SU-DHL-6 (cell line): ENCODE data around the gene ATP4B.

ENCODE experiments used
- H2AFZ ChIP-seq: fragments of 200-600 bp; sonication (generic); 2 replicates; pipeline ENCODE4 v1.6.1; 2014; ENCODE audit warnings: low read depth, mild to moderate bottlenecking, moderate library complexity, mixed read lengths, antibody characterized with exemption, low read length; ENCODE audit not compliant: severe bottlenecking
- H3F3A ChIP-seq: fragments of 200-600 bp; shearing (Covaris generic); 2 replicates; pipeline ENCODE4 v1.6.0; 2016; ENCODE audit warnings: antibody characterized with exemption, mild to moderate bottlenecking; ENCODE audit not compliant: insufficient read depth
- H3K27ac ChIP-seq: fragments of 200-600 bp; sonication (generic); 2 replicates; pipeline ENCODE4 v1.5.1; 2016; ENCODE audit warnings: low read depth, mild to moderate bottlenecking, low read length, moderate library complexity, mixed read lengths
- H3K27me3 ChIP-seq: fragments of 200-600 bp; sonication (generic), shearing (Covaris generic); 2 replicates; pipeline ENCODE4 v1.6.0; 2014; ENCODE audit warnings: mild to moderate bottlenecking, low read length
- H3K36me3 ChIP-seq: fragments of 200-600 bp; sonication (generic); 2 replicates; pipeline ENCODE4 v1.6.1; 2014; ENCODE audit warnings: mild to moderate bottlenecking, low read length, mixed read lengths
- H3K4me2 ChIP-seq: fragments of 300-600, 200-600 bp; shearing (Covaris generic), sonication (generic); 2 replicates; pipeline ENCODE4 v1.6.0; 2014; ENCODE audit warnings: low read length, low read depth, mild to moderate bottlenecking; ENCODE audit not compliant: poor library complexity, severe bottlenecking
- H3K4me3 ChIP-seq: fragments of 200-600 bp; sonication (generic); 2 replicates; pipeline ENCODE4 v1.5.1; 2014; ENCODE audit warnings: antibody characterized with exemption, low read length, mild to moderate bottlenecking, mixed read lengths; ENCODE audit not compliant: insufficient read depth, poor library complexity, severe bottlenecking
- H3K79me2 ChIP-seq: fragments of 200-600 bp; sonication (generic); 2 replicates; pipeline ENCODE4 v1.6.1; 2014; ENCODE audit warnings: mild to moderate bottlenecking, low read length, moderate library complexity; ENCODE audit not compliant: insufficient read depth
- H3K9ac ChIP-seq: fragments of 200-600 bp; sonication (generic); 2 replicates; pipeline ENCODE4 v1.7.0; 2014; ENCODE audit warnings: mild to moderate bottlenecking, low read length
- H3K9me2 ChIP-seq: fragments of 200-600 bp; sonication (generic); replicated peaks from 2 replicates; pipeline ENCODE4 v1.6.1; 2014; ENCODE audit warnings: low read length; ENCODE audit not compliant: insufficient read depth
- H3K9me3 ChIP-seq: fragments of 200-600 bp; sonication (generic); 2 replicates; pipeline ENCODE4 v1.6.1; 2014; ENCODE audit warnings: low read length, mixed read lengths; ENCODE audit not compliant: insufficient read depth
- H4K20me1 ChIP-seq: fragments of 200-600 bp; sonication (generic); 2 replicates; pipeline ENCODE4 v1.6.1; 2014; ENCODE audit warnings: low read depth, mild to moderate bottlenecking, antibody characterized with exemption, low read length, moderate library complexity, mixed read lengths
- CTCF ChIP-seq: fragments of 200-600 bp; sonication (generic); IDR thresholded peaks from one replicate; pipeline ENCODE4 v1.5.1; 2017; ENCODE audit warnings: antibody characterized with exemption, mild to moderate bottlenecking, low read length, moderate library complexity; ENCODE audit not compliant: insufficient read depth, poor library complexity, severe bottlenecking
- EZH2phosphoT487 ChIP-seq: fragments of 200-600 bp; sonication (generic), shearing (Covaris generic); conservative IDR thresholded peaks from 2 replicates; pipeline ENCODE4 v1.6.1; 2018; ENCODE audit warnings: mild to moderate bottlenecking, antibody characterized with exemption, low read length, moderate library complexity, mixed read lengths

Gene ATP4B

GRCh38 chr13:113659337-113659736 lies 1.3 kb upstream of the ATP4B start:
- Histone ChIP-seq H3K9me3 (no peaks in the 10 kb centered on the region), H3K27me3 (no peaks in the 10 kb centered on the region), H2AFZ (no peak overlapping the region), H3K9me2 (no peaks in the 10 kb centered on the region), H3K79me2 (no peaks in the 10 kb centered on the region), H3K9ac (no peak overlapping the region), H4K20me1 (no peaks in the 10 kb centered on the region), H3K27ac (no peak overlapping the region), H3F3A (no peaks in the 10 kb centered on the region), H3K4me2 (no peak overlapping the region), H3K4me3 (no peak overlapping the region), H3K36me3 (no peaks in the 10 kb centered on the region)
- no peak for TF ChIP-seq EZH2phosphoT487
- no peak for TF ChIP-seq CTCF

DNA sequence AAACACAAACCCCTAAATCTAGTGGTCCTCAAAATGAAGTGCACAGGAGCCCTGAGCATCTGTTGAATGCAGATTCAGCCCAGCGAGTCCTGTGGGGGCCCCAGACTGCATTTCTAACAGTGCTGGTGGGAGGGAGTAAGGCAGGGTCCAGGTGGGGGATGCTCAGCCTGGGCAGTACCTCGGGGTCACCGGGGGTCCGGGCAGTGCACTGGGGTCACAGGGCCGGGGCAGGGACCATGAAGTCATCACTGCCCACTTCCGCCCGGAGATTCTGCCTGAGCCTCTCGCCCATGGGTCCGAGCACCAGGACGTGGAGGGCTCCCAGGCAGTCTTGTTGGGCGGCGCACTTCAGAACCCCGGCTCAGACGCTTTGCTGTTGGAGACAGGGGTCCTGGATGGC lies 838 bp upstream of the ATP4B start:
- Histone ChIP-seq H3K9ac (no peak overlapping the region), H3K27me3 (no peaks in the 10 kb centered on the region), H3K9me3 (no peaks in the 10 kb centered on the region), H2AFZ (no peak overlapping the region), H3K4me2 (no peak overlapping the region), H3K36me3 (no peaks in the 10 kb centered on the region), H3K27ac (no peak overlapping the region), H3K9me2 (no peaks in the 10 kb centered on the region), H3K79me2 (no peaks in the 10 kb centered on the region), H3F3A (no peaks in the 10 kb centered on the region; the same call in 1 of the 2 replicates), H4K20me1 (no peaks in the 10 kb centered on the region), H3K4me3 (no peak overlapping the region)
- TF ChIP-seq EZH2phosphoT487, result no peak
- no peak for TF ChIP-seq CTCF

DNA sequence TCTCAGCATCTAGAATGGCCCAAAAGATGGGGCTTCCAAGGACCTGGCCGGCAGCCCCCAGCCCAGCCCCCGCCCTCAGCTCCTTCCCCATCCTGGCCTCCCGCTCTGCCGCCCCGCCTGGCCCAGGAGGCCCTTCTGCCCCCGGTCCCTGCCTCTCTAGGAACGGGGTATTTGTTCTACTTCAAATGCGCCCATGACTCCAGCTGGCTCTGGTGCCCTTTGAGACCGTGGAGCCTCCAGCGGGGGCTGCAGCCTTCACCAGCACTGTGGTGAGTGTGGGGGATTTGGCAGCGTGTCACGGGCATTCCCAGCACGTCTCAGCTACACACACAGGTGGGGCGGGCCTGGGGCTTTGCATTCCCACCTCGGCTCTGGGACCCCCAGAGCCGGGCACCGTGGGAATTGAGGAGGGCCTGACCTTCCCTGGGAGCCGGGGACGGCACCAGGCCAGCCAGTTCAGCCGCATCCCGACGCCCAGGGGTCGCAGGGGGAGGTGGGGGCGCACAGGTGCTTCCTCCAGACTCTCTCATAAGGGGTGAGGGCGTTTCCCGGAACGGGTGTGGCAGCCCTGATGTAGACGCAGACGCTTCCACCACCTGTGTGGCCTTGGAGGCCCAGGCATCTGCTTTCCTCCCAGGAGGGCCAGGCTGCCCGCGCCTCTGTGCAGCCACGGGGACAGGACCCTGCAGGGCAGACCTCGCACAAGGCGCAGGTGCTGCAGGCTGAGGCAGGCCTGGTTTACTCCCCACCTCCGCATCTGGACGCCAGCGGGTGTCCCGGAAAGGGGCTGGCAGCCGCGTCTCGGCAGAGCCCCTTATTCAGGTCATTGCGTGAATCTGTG lies 947 bp downstream of the ATP4B start:
- H3K4me3 ChIP-seq, result no peak overlapping the region
- no peaks in the 10 kb centered on the region for H3K9me2 ChIP-seq
- no peaks in the 10 kb centered on the region for H4K20me1 ChIP-seq
- no peaks in the 10 kb centered on the region for H3K9me3 ChIP-seq
- H3K36me3 ChIP-seq, result no peaks in the 10 kb centered on the region
- TF ChIP-seq EZH2phosphoT487, result no peak
- TF ChIP-seq CTCF, result no peak
- no peak overlapping the region for H3K9ac ChIP-seq
- H3K79me2 ChIP-seq, result no peaks in the 10 kb centered on the region
- H3K27ac ChIP-seq, result no peak overlapping the region
- no peaks in the 10 kb centered on the region; the same call in 1 of the 2 replicates for H3F3A ChIP-seq
- H2AFZ ChIP-seq, result no peak overlapping the region
- no peak overlapping the region for H3K4me2 ChIP-seq
- H3K27me3 ChIP-seq, result no peaks in the 10 kb centered on the region
